ENCODE measurements around the gene PRL. TPM values are rescaled to one million over a fixed set of nuclear protein-coding genes. Genes with fewer than 3 reads are reported as not detected.

Gene PRL
- polyA plus RNA-seq, 3 donors, result 0.56 to 1.2 TPM; not detected in 1

- 79 to 84% (median 81%) methylated on average over 4 of the region's 4 CpGs for WGBS, 3 donors
Measured at GRCh38 chr6:22300273-22300998, 3.6 kb upstream of the PRL start.

GRCh38 chr6:22298475-22298890 lies 1.6 kb upstream of the PRL start:
- WGBS, 3 donors, result 78 to 91% (median 86%) methylated on average over 1 of the region's 1 CpG

More at GRCh38 chr6:22300273-22300998, 3.6 kb upstream of the PRL start:
- no peak overlapping the region for H3K27ac ChIP-seq (ENCODE audit: low read depth, low read length)

GRCh38 chr6:22296067-22296466 lies 769 bp downstream of the PRL start:
- 63 to 78% (median 68%) methylated on average over 1 of the region's 1 CpG for WGBS, 3 donors
- H3K27ac ChIP-seq (ENCODE audit: low read depth, low read length), result no peak overlapping the region

More at GRCh38 chr6:22298475-22298890, 1.6 kb upstream of the PRL start:
- no peak overlapping the region for H3K27ac ChIP-seq (ENCODE audit: low read depth, low read length)

GRCh38 chr6:22295145-22295544 lies 1.7 kb downstream of the PRL start:
- no peak overlapping the region for H3K27ac ChIP-seq (ENCODE audit: low read depth, low read length)
- WGBS, 3 donors, result 47 to 85% (median 83%) methylated on average over 9 of the region's 9 CpGs

- H3K27ac ChIP-seq (ENCODE audit: low read depth, low read length), result no peak overlapping the region
- WGBS, 3 donors, result 69 to 78% (median 77%) methylated on average over 17 of the region's 17 CpGs
Measured at GRCh38 chr6:22294301-22294700, 2.5 kb downstream of the PRL start.

GRCh38 chr6:22290045-22290444 lies 6.8 kb downstream of the PRL start:
- H3K27ac ChIP-seq (ENCODE audit: low read depth, low read length), result no peak overlapping the region
- 92 to 96% (median 96%) methylated on average over 8 of the region's 8 CpGs for WGBS, 3 donors

- no peak overlapping the region for H3K27ac ChIP-seq (ENCODE audit: low read depth, low read length)
- WGBS, 3 donors, result 93 to 96% (median 94%) methylated on average over 18 of the region's 18 CpGs
Measured at GRCh38 chr6:22288721-22289120, 8.1 kb downstream of the PRL start.

GRCh38 chr6:22284666-22285065 lies 12.2 kb downstream of the PRL start:
- WGBS, 3 donors, result 91 to 97% (median 92%) methylated on average over 2 of the region's 2 CpGs
- H3K27ac ChIP-seq (ENCODE audit: low read depth, low read length), result no peak overlapping the region

- H3K27ac ChIP-seq (ENCODE audit: low read depth, low read length), result no peak overlapping the region
- 91 to 94% (median 92%) methylated on average over 9 of the region's 9 CpGs for WGBS, 3 donors
Measured at GRCh38 chr6:22281341-22282085, 15.3 kb downstream of the PRL start.

GRCh38 chr6:22279427-22279826 lies 17.4 kb downstream of the PRL start:
- WGBS, 3 donors, result 85 to 93% (median 90%) methylated on average over 2 of the region's 2 CpGs
- H3K27ac ChIP-seq (ENCODE audit: low read depth, low read length), result no peak overlapping the region

GRCh38 chr6:22271081-22271480 lies 25.8 kb downstream of the PRL start:
- 42 to 56% (median 51%) methylated on average over 7 of the region's 7 CpGs for WGBS, 3 donors
- no peak overlapping the region for H3K27ac ChIP-seq (ENCODE audit: low read depth, low read length)

- WGBS, 3 donors, result 80 to 92% (median 89%) methylated on average over 2 of the region's 2 CpGs
- no peak overlapping the region for H3K27ac ChIP-seq (ENCODE audit: low read depth, low read length)
Measured at GRCh38 chr6:22263748-22264147, 33.1 kb downstream of the PRL start.

GRCh38 chr6:22254886-22255285 lies 42.0 kb downstream of the PRL start:
- WGBS, 3 donors, result 68 to 82% (median 72%) methylated on average over 3 of the region's 3 CpGs
- no peak overlapping the region for H3K27ac ChIP-seq (ENCODE audit: low read depth, low read length)

- H3K27ac ChIP-seq (ENCODE audit: low read depth, low read length), result no peak overlapping the region
- WGBS, 3 donors, result 66 to 91% (median 83%) methylated on average over 1 of the region's 1 CpG
Measured at GRCh38 chr6:22253955-22254655, 42.7 kb downstream of the PRL start.

- H3K27ac ChIP-seq (ENCODE audit: low read depth, low read length), result no peak overlapping the region
- 62 to 77% (median 66%) methylated on average over 2 of the region's 2 CpGs for WGBS, 3 donors
Measured at GRCh38 chr6:22251348-22251747, 45.5 kb downstream of the PRL start.

GRCh38 chr6:22250486-22250885 lies 46.4 kb downstream of the PRL start:
- WGBS, 3 donors, result 43 to 77% (median 76%) methylated on average over 1 of the region's 1 CpG
- H3K27ac ChIP-seq (ENCODE audit: low read depth, low read length), result no peak overlapping the region

GRCh38 chr6:22249711-22250350 lies 47.0 kb downstream of the PRL start:
- 71 to 89% (median 78%) methylated on average over 9 of the region's 9 CpGs for WGBS, 3 donors

GRCh38 chr6:22248513-22249308 lies 48.1 kb downstream of the PRL start:
- 52 to 73% (median 62%) methylated on average over 6 of the region's 6 CpGs for WGBS, 3 donors
- H3K27ac ChIP-seq (ENCODE audit: low read depth, low read length), result no peak overlapping the region

More at GRCh38 chr6:22249711-22250350, 47.0 kb downstream of the PRL start:
- no peak overlapping the region for H3K27ac ChIP-seq (ENCODE audit: low read depth, low read length)

Measured in adipose tissue (tissue), 3 donors.